ENCODE measurements around the gene RPS6KA5.
"Not testable (repeated sequence)": the region's sequence is repeated elsewhere in the genome, so short reads cannot be mapped to it uniquely, and the experiment has no call there.

GRCh38 chr14:90838531-90838930, 221.9 kb downstream of the RPS6KA5 start:
- not testable (repeated sequence) for TF ChIP-seq POLR2A, CTCF (IDR thresholded peaks at IDR 0.05)
